ENCODE measurements around the gene DNASE1. TPM values are rescaled to one million over a fixed set of nuclear protein-coding genes. Genes with fewer than 3 reads are reported as not detected.

Gene DNASE1
- total RNA-seq, 1 donor from 2014 or later: 49.3 TPM

GRCh38 chr16:3689731-3690130 lies 35.2 kb downstream of the DNASE1 start:
- Mint-ChIP-seq H3K9me3 (ENCODE audit: low read depth) (no peaks in the 10 kb centered on the region), H3K27me3 (no peaks in the 10 kb centered on the region), H3K36me3 (ENCODE audit: insufficient read depth) (peaks cover 29% of the 10 kb centered on the region), H3K27ac (peak overlapping the region; percentile 65), H3K4me3 (ENCODE audit: low read depth) (no peak overlapping the region), H3K4me1 (ENCODE audit: low read depth) (peaks cover 19% of the 10 kb centered on the region)
- no peak for DNase-seq (ENCODE audit: low spot score, unreplicated experiment)
- TF ChIP-seq CTCF (IDR thresholded peaks at IDR 0.05; ENCODE audit: unreplicated experiment): no peak

- Mint-ChIP-seq H3K36me3 (ENCODE audit: insufficient read depth) (peaks cover 26% of the 10 kb centered on the region), H3K9me3 (ENCODE audit: low read depth) (no peaks in the 10 kb centered on the region), H3K4me3 (ENCODE audit: low read depth) (no peak overlapping the region), H3K4me1 (ENCODE audit: low read depth) (peaks cover 27% of the 10 kb centered on the region), H3K27ac (peak overlapping the region; percentile 65), H3K27me3 (no peaks in the 10 kb centered on the region)
- TF ChIP-seq CTCF (IDR thresholded peaks at IDR 0.05; ENCODE audit: unreplicated experiment): peak; percentile 98
- DNase-seq (ENCODE audit: low spot score, unreplicated experiment): peak; percentile 83
These were observed 36.0 kb downstream of the DNASE1 start for GRCh38 chr16:3690470-3690928.

- no peak overlapping the region for H3K4me3 Mint-ChIP-seq (ENCODE audit: low read depth)
These were observed 36.7 kb downstream of the DNASE1 start for GRCh38 chr16:3690980-3691720.

GRCh38 chr16:3691761-3692160 lies 37.3 kb downstream of the DNASE1 start:
- peaks cover 25% of the 10 kb centered on the region for H3K36me3 Mint-ChIP-seq (ENCODE audit: insufficient read depth)
- peaks cover 36% of the 10 kb centered on the region for H3K4me1 Mint-ChIP-seq (ENCODE audit: low read depth)
- H3K9me3 Mint-ChIP-seq (ENCODE audit: low read depth): no peaks in the 10 kb centered on the region
- H3K27ac Mint-ChIP-seq: peak overlapping the region; percentile 52
- no peak overlapping the region for H3K4me3 Mint-ChIP-seq (ENCODE audit: low read depth)
- no peak for TF ChIP-seq CTCF (IDR thresholded peaks at IDR 0.05; ENCODE audit: unreplicated experiment)
- no peak for DNase-seq (ENCODE audit: low spot score, unreplicated experiment)
- no peaks in the 10 kb centered on the region for H3K27me3 Mint-ChIP-seq

More at GRCh38 chr16:3690980-3691720, 36.7 kb downstream of the DNASE1 start:
- H3K4me1 Mint-ChIP-seq (ENCODE audit: low read depth): peaks cover 33% of the 10 kb centered on the region
- DNase-seq (ENCODE audit: low spot score, unreplicated experiment): no peak
- no peak for TF ChIP-seq CTCF (IDR thresholded peaks at IDR 0.05; ENCODE audit: unreplicated experiment)
- peak overlapping the region; percentile 65 for H3K27ac Mint-ChIP-seq
- no peaks in the 10 kb centered on the region for H3K9me3 Mint-ChIP-seq (ENCODE audit: low read depth)
- peaks cover 25% of the 10 kb centered on the region for H3K36me3 Mint-ChIP-seq (ENCODE audit: insufficient read depth)
- no peaks in the 10 kb centered on the region for H3K27me3 Mint-ChIP-seq

- Mint-ChIP-seq H3K27ac (no peak overlapping the region), H3K4me1 (ENCODE audit: low read depth) (peaks cover 38% of the 10 kb centered on the region), H3K36me3 (ENCODE audit: insufficient read depth) (peaks cover 13% of the 10 kb centered on the region), H3K27me3 (no peaks in the 10 kb centered on the region), H3K4me3 (ENCODE audit: low read depth) (no peak overlapping the region), H3K9me3 (ENCODE audit: low read depth) (no peaks in the 10 kb centered on the region)
- no peak for DNase-seq (ENCODE audit: low spot score, unreplicated experiment)
- TF ChIP-seq CTCF (IDR thresholded peaks at IDR 0.05; ENCODE audit: unreplicated experiment): no peak
These were observed 39.6 kb downstream of the DNASE1 start for GRCh38 chr16:3694051-3694450.

All from progenitor cell of endocrine pancreas (in vitro differentiated cells).